Epithelial cell of proximal tubule (primary cell): ENCODE measurements around the gene EPHX1. TPM values are rescaled to one million over a fixed set of nuclear protein-coding genes. Genes with fewer than 3 reads are reported as not detected.

Experiments used
- DNase-seq: peaks from one replicate; pipeline ENCODE4 v3.0.0-alpha.2; 2011; ENCODE audit warnings: low read depth
- H3K4me3 ChIP-seq: 2 replicates; pipeline ENCODE4 v1.5.1; 2011; ENCODE audit warnings: low read depth, mild to moderate bottlenecking, low read length
- CTCF ChIP-seq: conservative IDR thresholded peaks from 2 replicates; pipeline ENCODE4 v1.5.1; 2012; ENCODE audit warnings: low read depth, mild to moderate bottlenecking, low read length
- total RNA-seq: library from RNA; depleted of rRNA; stranded (reverse); fragments of >200 nt; gene quantifications from 2 replicates; pipeline ENCODE4 v1.2.3, GENCODE V29; 2015

EPHX1 gene
- total RNA-seq, 1 donor from 2014 or later, result 20.1 TPM

GRCh38 chr1:225851805-225852204 is 41.9 kb downstream of the EPHX1 start:
- H3K4me3 ChIP-seq, result no peak overlapping the region
- no peak for TF ChIP-seq CTCF
- DNase-seq, result no peak

GRCh38 chr1:225852413-225853124 is 42.6 kb downstream of the EPHX1 start:
- no peak for TF ChIP-seq CTCF
- H3K4me3 ChIP-seq, result no peak overlapping the region
- no peak for DNase-seq

- H3K4me3 ChIP-seq, result no peak overlapping the region
- no peak for TF ChIP-seq CTCF
- DNase-seq, result no peak
These were observed 43.5 kb downstream of the EPHX1 start for GRCh38 chr1:225853441-225853840.

GRCh38 chr1:225855503-225856300 is 45.8 kb downstream of the EPHX1 start:
- no peak overlapping the region for H3K4me3 ChIP-seq
- peak; percentile 14 for TF ChIP-seq CTCF
- no peak for DNase-seq

GRCh38 chr1:225857256-225857655 is 47.3 kb downstream of the EPHX1 start:
- TF ChIP-seq CTCF, result no peak
- no peak overlapping the region for H3K4me3 ChIP-seq
- DNase-seq, result no peak

- no peak for DNase-seq
- no peak overlapping the region for H3K4me3 ChIP-seq
- no peak for TF ChIP-seq CTCF
These were observed 49.2 kb downstream of the EPHX1 start for GRCh38 chr1:225859151-225859550.

GRCh38 chr1:225860107-225860506 is 50.2 kb downstream of the EPHX1 start:
- H3K4me3 ChIP-seq, result no peak overlapping the region
- no peak for DNase-seq
- no peak for TF ChIP-seq CTCF
